ENCODE measurements around the gene FSTL4.

The FSTL4 gene

DNA sequence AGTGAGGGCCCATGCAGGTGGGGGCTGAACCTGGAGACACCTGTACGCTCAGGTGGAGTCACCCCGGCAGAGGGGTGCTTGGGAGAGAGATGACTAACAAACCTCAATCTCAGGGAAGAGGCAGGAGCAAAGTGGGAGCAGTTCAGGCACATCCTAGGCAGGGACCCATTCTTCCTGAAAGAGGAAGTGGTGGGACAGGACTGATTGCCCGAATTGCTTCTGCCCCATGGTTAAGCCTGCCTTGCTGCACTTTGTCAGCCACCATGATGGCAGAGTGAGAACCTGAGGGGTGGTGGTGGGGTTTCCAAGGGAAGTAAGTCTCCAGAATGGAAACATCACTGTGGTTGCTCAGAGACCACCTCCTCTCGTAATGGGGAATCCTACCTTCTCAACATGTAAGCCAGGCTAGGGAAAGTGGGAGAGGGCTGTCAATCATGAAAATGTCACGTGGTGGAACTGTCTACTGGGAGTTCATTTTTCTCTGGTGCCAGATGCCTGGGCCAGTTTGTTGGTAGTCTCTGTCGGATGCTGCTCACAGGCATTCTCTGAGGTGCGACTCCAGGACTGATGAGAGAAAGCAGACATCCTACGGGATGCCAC, 410.2 kb downstream of the FSTL4 start:
- DNase-seq, result no peak

- DNase-seq, result no peak
Measured at GRCh38 chr5:133201310-133201709, 411.0 kb downstream of the FSTL4 start.

GRCh38 chr5:133200256-133200655, 412.1 kb downstream of the FSTL4 start:
- no peak for DNase-seq

DNA sequence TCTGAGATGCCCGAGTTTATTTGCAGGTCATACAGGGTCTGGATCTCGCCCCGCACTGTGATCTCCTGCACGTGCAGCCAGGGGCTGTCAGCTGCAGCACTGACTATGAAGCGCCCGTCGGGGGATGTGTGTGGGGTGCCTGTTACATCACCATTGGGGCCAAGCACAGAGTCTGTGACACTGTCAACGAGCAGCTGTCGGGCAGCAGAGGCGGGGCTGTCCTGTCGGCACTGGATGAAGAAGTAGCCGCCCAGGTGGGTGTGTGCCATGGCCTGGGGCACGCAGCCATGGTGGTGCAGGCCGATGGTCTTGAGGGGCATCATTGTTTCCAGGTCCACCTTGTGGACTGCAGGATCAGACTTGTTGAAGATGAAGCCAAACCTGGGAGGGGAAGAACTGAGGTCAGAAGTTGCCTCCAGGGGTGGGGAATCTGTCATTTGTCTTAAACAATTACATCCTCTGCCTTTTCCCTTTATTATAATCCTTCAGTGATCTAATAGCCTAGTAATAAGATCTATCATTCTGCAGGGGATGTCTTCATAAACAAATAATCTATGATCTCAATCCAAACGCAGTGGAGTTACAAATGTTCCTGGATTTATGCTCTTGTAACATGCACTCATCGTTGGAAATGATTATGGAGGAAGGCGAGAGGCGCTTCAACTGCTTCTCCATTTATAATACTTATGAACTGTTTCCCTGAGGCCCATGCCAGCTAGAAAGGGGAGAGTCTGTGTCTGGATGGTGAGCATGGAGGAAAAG, 412.7 kb downstream of the FSTL4 start:
- no peak for DNase-seq

- no peak for DNase-seq
Measured at GRCh38 chr5:133198511-133198910, 413.8 kb downstream of the FSTL4 start.

DNA sequence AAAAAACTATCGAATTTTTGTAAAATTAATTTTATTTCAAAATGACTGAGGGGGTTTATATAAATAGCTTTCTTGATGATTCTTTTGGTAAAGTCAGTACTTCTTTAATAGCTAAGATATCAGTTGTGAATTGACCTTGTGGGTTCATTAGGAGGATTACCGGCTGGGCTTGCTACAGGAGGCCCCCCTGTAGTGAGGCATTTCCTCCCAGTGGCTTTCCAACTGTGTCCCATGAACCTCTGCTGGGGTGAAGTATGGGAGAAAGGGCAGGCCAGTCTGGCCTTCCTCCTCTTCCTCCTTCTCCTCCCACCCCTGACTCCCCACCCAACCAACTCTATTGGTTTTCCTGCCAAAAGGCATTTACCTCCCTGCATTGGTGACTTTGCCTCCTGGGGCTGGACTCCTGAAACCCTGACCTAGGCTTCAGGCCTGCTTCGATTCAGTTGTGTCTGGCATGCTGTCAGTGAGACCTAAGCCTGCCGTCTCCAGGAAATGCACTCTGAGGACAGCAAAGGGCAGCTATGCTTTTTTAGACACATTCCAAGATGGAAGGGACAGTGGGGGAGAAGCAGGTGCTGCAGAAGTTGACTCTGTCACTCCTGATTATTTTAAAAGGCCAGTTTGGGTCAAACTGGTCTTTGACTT, 415.8 kb downstream of the FSTL4 start:
- no peak for DNase-seq

DNA sequence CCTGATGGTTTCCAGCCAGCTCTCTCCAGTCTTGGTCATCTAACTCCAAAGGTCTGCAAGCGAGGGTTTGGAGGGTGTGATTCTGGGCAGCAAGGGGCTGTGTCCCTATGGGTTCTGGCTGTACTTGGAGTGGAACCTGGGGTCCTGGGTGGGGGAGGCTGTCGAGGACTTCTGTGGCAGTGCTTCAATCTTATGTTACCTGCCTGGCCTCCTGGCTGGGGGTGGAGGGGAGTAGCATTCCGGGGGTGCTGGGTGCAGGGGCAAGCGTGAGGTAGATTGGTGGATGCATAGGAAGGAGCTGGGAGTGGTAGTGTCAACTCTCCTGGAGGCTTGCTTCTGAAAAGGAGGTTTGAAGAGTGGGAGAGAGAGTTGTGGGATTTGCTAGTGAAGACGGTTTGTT, 417.1 kb downstream of the FSTL4 start:
- no peak for DNase-seq

DNA sequence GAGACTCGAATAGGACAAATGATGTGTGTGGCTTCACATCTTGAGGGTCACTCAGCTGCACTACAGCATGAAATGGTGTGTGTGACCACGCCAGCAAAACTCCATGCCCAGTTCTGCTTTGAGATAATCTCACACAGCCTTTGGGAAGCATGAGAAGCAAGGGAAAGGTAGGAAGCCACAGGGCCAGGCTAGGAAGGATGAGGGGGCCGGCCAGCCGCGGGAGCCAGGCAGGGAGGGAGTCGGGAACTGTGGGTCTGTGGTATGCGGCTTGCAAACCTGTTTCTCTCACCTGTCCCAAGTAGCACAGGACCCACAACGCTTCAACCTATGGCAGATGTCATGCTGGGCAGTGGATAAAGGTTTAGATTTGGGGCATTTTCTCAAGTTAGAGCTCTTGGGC, 418.5 kb downstream of the FSTL4 start:
- no peak for DNase-seq

- DNase-seq, result no peak
Measured at GRCh38 chr5:133192716-133193115, 419.6 kb downstream of the FSTL4 start.

DNA sequence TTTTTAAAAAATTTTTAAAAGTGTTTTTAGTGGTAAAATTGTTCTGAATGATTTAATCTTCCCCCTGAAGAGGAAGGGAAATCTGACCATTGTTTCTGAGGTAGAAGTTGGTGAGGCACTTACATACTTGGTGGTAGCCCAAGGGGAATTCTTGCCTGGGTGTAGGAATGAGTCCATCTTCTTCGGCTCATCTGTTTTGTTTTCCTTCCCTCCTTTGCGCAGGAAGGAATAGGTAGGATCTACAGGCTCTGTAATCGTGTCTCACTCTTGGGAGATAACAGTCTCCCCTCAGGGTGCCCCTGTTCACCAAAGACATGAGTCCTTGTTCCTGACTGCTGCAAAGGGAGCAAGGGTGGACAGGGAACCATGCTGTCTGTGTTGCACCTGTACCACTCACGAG, 422.5 kb downstream of the FSTL4 start:
- DNase-seq, result no peak

DNA sequence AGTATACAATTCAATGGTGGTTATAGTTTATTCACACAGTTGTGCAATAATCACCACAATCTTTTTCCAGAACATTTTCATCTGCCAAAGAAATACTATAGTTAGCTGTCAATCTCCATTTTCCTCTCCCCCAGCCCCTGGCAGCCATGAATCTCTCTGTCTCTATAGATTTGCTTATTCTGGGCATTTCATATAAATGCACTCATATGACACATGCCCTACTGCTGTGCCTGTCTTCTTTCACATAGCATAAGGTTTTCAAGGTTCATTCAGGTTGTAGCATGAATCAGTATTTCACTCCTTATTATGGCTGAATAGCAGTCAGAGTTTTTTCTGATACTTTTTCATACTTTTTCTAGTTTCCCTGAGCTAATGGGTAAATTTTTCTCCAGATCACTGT, 432.9 kb downstream of the FSTL4 start:
- no peak for DNase-seq

- DNase-seq, result peak; percentile 10
Measured at GRCh38 chr5:133170756-133171387, 441.5 kb downstream of the FSTL4 start.

DNA sequence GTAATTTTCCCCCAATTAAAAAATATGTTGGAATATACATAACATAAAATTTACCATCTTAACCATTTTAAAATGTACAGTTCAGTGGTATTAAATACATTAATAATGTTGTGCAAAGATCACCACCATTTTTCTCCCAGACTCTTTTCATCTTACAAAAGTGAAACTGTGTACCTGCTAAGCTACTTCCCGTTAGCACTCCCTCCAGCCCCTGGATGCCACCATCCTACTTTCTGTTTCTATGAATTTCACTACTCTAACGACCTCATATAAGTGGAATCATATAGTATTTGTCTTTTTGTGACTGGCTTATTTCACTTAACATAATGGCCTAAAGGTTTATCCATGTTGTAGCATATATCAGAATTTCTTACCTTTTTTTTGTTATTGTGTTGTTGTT, 447.6 kb downstream of the FSTL4 start:
- no peak for DNase-seq

DNA sequence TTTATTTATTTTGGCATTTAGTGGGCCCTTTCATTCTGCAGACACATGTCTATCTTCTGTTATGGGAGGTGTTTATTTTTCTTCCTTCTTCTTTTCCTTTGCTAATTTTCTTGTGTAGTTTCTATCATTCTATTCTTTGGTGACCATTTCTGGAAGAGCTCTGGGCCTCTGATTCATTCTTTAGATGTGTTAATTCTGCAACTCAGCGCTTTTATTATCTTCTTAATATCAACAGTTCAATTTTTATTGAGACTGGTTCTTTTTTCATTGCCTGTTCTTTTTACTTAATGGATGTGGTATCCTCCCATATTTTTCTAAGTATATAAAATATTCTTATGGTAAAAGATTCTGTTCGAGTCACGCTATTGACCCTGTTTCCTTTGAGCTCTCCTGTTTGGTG, 448.5 kb downstream of the FSTL4 start:
- DNase-seq, result no peak

DNA sequence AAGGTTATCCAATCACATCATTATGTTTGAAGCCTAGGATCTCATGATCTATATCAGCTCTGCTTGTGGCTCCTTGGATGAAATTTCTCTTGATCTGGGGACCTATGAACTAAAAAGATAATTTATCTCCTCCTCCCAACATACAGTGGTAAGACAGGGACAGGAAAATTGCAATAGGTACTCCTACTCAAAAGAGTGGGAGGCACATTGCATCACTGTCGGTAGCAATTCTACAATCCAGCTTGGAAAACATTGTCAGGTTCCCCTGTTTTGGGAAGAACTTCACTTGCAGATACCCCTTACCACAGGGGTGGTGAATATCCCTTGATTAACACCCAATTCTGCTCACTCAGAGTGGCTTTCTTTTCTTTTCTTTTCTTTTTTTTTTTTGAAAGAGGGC, 452.8 kb downstream of the FSTL4 start:
- DNase-seq, result no peak

DNA sequence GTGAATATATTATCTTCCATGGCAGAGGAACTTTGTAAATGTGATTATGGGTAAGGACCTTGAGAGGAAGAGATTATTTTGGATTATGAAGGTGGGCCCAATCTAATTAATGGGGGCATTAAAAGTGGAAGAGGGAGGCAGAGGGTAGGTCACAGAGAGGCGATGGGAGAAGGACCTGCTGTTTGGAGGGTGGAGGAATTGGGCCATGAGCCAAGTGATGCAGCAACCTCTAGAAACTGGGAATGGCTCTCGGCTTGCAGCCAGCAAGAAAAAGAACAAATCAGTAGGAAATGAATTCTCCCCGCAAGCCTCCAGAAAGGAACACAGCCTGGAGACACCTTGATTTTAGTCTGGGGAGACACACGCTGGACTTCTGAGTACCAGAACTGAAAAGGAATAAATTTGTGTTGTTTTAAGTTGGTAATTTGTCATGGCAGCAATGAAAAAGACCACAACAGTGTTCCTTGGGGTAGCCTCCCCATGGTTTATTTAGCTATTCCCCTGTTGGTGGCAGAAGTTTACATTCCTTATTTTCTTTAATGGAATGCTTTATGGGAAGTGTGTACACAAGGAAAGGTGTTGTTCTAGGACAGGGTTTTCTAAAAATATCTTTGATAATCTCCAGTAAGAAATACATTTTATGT, 456.9 kb downstream of the FSTL4 start:
- DNase-seq, result no peak

GRCh38 chr5:133154274-133155075, 457.9 kb downstream of the FSTL4 start:
- no peak for DNase-seq

DNA sequence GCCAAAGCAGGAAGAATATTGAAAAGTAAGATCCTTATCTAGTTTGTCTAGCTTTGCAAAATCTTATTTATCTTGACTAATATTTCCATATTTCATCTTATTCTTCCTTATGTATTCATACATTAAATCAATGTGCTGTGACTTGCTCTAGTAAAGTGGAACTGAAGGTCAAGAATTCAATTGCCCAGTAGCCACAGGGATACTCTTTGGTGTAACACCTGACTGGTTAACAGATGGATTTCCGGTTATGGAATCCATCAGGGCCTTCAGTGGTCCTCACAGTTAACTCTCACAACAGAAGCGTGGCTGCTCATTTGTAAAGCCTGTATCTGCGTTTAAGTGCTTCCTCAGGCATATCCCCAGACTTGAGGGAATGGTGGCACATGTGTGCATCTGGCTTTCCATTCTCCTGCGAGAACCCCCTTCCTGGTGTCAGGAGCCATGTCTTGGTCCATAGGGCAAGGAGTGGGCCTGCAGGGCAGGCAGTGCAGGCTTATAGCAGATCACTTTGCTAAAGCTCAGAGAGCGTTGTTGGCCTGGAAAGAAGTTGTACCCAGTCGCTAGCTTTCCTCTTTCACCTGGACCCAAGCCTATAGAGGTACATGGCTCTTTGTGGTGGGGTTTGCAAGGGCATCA, 461.3 kb downstream of the FSTL4 start:
- no peak for DNase-seq

GRCh38 chr5:133149345-133149744, 463.0 kb downstream of the FSTL4 start:
- DNase-seq, result no peak

- DNase-seq, result no peak
Measured at GRCh38 chr5:133147815-133148567, 464.4 kb downstream of the FSTL4 start.

DNA sequence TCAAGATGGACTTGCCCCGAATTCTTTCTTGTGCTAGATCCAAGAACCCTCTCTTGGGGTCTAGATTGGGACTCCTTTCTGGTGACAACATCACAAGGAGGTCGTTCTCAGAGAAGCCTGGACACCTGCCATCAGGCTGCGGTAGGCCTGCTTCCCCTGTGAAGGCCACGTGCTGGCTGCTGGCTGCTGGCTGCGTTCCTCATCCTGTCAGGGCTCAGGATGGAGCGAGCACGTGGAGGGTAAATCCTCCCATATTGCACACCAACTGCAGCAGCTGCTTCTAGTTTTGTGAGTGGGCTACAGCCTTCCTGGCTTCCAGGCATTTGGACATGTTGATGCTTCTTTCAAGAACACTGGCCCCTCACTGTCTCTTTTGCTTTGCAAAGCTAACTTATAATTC, 464.9 kb downstream of the FSTL4 start:
- no peak for DNase-seq

Measured in NCI-H526 treated with DMSO at 0.1 percent for 48 hours (cell line).